Stimulated activated memory B cell treated with anti-CD40 and anti-IgM and Interleukin-4, amounts not matched to agents 10 μg/mL and 1 μg/mL and 100 μg/mL, for 72 hours (primary cell): ENCODE measurements around the gene ANKRD17.
A peak's percentile ranks its signal among the peaks of the same experiment; 100 is the strongest.
"Not testable (repeated sequence)": the region's sequence is repeated elsewhere in the genome, so short reads cannot be mapped to it uniquely, and the experiment has no call there.

Experiments used
- ATAC-seq: fragments of 150-1000 bp; cut with Tn5 transposase; 2 replicates; pipeline ENCODE4 v1.10.0; 2021
- H3K27ac Mint-ChIP-seq: one replicate; pipeline ENCODE4 v1.8.0; 2022; ENCODE audit warnings: mild to moderate bottlenecking, mixed read lengths
- H3K27me3 Mint-ChIP-seq: one replicate; pipeline ENCODE4 v1.8.0; 2022; ENCODE audit warnings: mixed read lengths
- H3K36me3 Mint-ChIP-seq: one replicate; pipeline ENCODE4 v1.8.0; 2022; ENCODE audit warnings: mixed read lengths
- H3K4me1 Mint-ChIP-seq: one replicate; pipeline ENCODE4 v1.8.0; 2022; ENCODE audit warnings: mixed read lengths
- H3K4me3 Mint-ChIP-seq: one replicate; pipeline ENCODE4 v1.8.0; 2022; ENCODE audit warnings: mild to moderate bottlenecking, moderate library complexity, mixed read lengths
- H3K9me3 Mint-ChIP-seq: one replicate; pipeline ENCODE4 v1.8.0; 2022; ENCODE audit warnings: mixed read lengths

ANKRD17 gene

DNA sequence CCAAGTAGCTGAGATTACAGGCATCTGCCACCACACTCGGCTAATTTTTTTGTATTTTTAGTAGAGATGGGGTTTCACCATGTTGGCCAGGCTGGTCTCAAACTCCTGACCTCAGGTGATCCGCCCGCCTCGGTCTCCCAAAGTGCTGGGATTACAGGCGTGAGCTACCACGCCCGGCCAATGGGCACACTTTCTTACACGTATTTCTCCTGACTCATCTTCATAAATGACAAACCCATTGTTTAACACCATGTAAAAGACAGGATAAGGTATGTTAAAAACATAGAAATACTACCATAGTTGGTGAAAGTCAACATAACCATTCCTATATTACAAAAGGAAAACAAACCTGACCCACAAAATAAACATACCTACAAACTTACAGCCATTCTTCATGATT lies 2.8 kb downstream of the ANKRD17 start:
- H3K36me3 Mint-ChIP-seq, H3K27ac Mint-ChIP-seq, ATAC-seq, H3K9me3 Mint-ChIP-seq, H3K27me3 Mint-ChIP-seq: not testable (repeated sequence)
- Mint-ChIP-seq H3K4me1 (peaks cover 72% of the 10 kb centered on the region), H3K4me3 (peak overlapping the region; percentile 12)

GRCh38 chr4:73252001-73252400 lies 6.6 kb downstream of the ANKRD17 start:
- peaks cover 14% of the 10 kb centered on the region for H3K36me3 Mint-ChIP-seq

DNA sequence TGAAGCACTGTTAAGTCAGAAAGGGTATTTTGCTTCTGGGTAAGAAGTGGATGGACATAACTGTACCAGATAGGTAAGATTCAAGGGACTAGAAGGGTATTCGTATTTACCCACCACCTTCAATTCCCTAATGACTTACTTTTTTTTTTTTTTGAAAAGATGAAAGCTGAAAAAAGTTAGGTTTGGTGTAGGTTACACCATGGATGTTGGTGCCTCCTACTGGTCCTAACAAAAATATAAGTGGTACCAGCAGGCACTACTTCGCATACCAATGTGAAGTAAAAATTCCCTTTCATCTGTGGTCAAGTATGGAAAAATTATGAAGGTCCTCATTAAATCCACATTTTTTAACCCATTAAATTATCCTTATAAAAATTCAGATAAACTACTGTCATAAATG lies 7.2 kb downstream of the ANKRD17 start:
- Mint-ChIP-seq H3K36me3 (peaks cover 18% of the 10 kb centered on the region), H3K9me3 (no peaks in the 10 kb centered on the region), H3K4me1 (peaks cover 57% of the 10 kb centered on the region), H3K4me3 (no peak overlapping the region), H3K27me3 (no peaks in the 10 kb centered on the region), H3K27ac (no peak overlapping the region)
- no peak for ATAC-seq

More at GRCh38 chr4:73252001-73252400, 6.6 kb downstream of the ANKRD17 start:
- Mint-ChIP-seq H3K4me1 (peaks cover 58% of the 10 kb centered on the region), H3K4me3 (no peak overlapping the region), H3K27me3 (no peaks in the 10 kb centered on the region), H3K9me3 (no peaks in the 10 kb centered on the region), H3K27ac (no peak overlapping the region)
- ATAC-seq, result no peak

- H3K4me1 Mint-ChIP-seq, result peaks cover 57% of the 10 kb centered on the region
- ATAC-seq, result no peak
- H3K4me3 Mint-ChIP-seq, result no peak overlapping the region
- no peaks in the 10 kb centered on the region for H3K27me3 Mint-ChIP-seq
- H3K27ac Mint-ChIP-seq, result no peak overlapping the region
- H3K9me3 Mint-ChIP-seq, result no peaks in the 10 kb centered on the region
- peaks cover 24% of the 10 kb centered on the region for H3K36me3 Mint-ChIP-seq
These were observed 8.0 kb downstream of the ANKRD17 start for GRCh38 chr4:73250642-73251041.

- Mint-ChIP-seq H3K4me3 (no peak overlapping the region), H3K36me3 (peaks cover 29% of the 10 kb centered on the region), H3K27me3 (no peaks in the 10 kb centered on the region), H3K4me1 (peaks cover 53% of the 10 kb centered on the region), H3K27ac (no peak overlapping the region), H3K9me3 (no peaks in the 10 kb centered on the region)
- ATAC-seq, result no peak
These were observed 9.8 kb downstream of the ANKRD17 start for GRCh38 chr4:73248821-73249220.

DNA sequence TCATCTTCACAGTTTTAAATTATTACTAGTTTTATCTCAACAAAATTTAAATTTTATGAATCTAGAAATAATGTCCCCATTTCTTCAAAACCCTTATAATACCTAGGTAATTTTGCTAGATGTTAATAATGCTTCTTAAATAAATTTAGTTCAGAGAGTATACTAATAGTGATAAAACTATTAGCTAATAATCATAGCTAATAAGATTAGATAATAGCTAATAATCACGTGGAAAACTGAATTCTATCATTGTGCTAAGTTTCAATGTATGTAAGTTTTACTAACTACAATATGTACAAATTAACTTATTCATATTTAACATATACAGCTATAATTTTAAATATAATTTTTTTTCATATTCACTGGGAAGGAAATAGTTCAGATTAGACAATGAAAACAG lies 10.2 kb downstream of the ANKRD17 start:
- Mint-ChIP-seq H3K27me3 (no peaks in the 10 kb centered on the region), H3K36me3 (peaks cover 29% of the 10 kb centered on the region), H3K4me3 (no peak overlapping the region), H3K9me3 (no peaks in the 10 kb centered on the region), H3K27ac (no peak overlapping the region), H3K4me1 (peaks cover 53% of the 10 kb centered on the region)
- ATAC-seq, result no peak

GRCh38 chr4:73247100-73247499 lies 11.5 kb downstream of the ANKRD17 start:
- no peak overlapping the region for H3K4me3 Mint-ChIP-seq
- ATAC-seq, result no peak
- peaks cover 52% of the 10 kb centered on the region for H3K4me1 Mint-ChIP-seq
- H3K27ac Mint-ChIP-seq, result no peak overlapping the region
- H3K9me3 Mint-ChIP-seq, result no peaks in the 10 kb centered on the region
- no peaks in the 10 kb centered on the region for H3K27me3 Mint-ChIP-seq
- peaks cover 29% of the 10 kb centered on the region for H3K36me3 Mint-ChIP-seq

DNA sequence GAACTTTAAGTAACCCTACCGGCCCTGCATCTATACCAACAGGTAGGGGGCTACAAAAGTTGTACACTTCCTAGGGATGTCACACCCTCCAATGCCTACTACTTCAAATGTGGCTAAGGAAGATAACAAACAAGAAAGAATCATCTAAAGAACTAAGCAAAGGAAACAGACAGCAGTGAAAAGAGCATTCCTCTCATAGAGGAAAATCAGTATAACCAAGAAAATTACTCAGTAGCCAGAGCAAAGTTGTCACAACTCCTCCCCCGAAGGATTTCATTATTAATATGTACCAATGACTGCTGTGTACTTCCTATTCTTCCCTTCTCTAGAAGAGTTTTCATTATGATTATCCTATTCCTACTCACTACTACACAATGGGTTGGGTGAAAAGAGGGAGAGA lies 12.6 kb downstream of the ANKRD17 start:
- no peak overlapping the region for H3K4me3 Mint-ChIP-seq
- no peaks in the 10 kb centered on the region for H3K9me3 Mint-ChIP-seq
- peaks cover 52% of the 10 kb centered on the region for H3K4me1 Mint-ChIP-seq
- no peak overlapping the region for H3K27ac Mint-ChIP-seq
- no peak for ATAC-seq
- no peaks in the 10 kb centered on the region for H3K27me3 Mint-ChIP-seq
- peaks cover 28% of the 10 kb centered on the region for H3K36me3 Mint-ChIP-seq

GRCh38 chr4:73244945-73245601 lies 13.5 kb downstream of the ANKRD17 start:
- no peak overlapping the region for H3K4me3 Mint-ChIP-seq
- no peak overlapping the region for H3K27ac Mint-ChIP-seq

DNA sequence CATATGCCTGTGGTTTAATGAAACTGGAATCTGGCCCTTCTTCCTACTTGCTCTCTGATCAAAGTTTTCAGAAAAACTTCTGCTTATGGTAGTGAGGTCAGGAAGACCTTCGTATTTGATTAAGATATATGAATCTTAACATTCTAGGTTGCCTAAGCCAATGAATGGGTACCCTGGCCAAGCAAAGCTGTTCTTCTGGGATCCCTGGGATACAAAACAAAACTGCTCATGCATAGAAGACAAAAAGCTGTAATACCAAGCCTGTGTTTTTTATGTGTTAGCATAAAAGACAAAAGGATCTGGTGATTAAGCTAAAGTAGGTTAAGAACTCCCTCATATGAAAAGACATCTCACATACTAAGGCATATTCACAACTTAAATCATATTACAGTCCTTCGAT lies 21.6 kb downstream of the ANKRD17 start:
- no peak for ATAC-seq
- no peaks in the 10 kb centered on the region for H3K27me3 Mint-ChIP-seq
- no peaks in the 10 kb centered on the region for H3K9me3 Mint-ChIP-seq
- peaks cover 31% of the 10 kb centered on the region for H3K4me1 Mint-ChIP-seq
- H3K4me3 Mint-ChIP-seq, result no peak overlapping the region
- peak overlapping the region; percentile 26 for H3K27ac Mint-ChIP-seq
- H3K36me3 Mint-ChIP-seq, result peaks cover 38% of the 10 kb centered on the region

More at GRCh38 chr4:73244945-73245601, 13.5 kb downstream of the ANKRD17 start:
- peaks cover 49% of the 10 kb centered on the region for H3K4me1 Mint-ChIP-seq
- ATAC-seq, result no peak
- H3K9me3 Mint-ChIP-seq, result no peaks in the 10 kb centered on the region
- H3K27me3 Mint-ChIP-seq, result no peaks in the 10 kb centered on the region
- H3K36me3 Mint-ChIP-seq, result peaks cover 20% of the 10 kb centered on the region

DNA sequence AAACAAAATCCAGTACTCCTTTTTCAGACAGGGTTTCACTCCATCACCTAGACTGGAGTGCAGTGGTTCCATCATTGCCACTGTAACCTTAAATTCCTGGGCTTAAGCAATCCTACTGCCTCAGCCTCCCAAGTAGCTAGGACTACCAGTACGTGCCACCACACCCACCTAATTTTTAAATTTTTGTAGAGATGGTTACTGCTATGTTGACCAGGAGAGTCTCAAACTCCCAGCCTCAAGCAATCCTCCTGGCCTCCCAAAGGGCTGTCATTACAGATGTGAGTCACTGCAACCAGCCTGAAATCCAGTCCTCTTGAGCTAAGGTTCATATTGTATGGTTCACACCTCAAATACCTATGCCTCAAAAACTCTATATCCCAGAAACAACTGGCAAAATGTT lies 22.4 kb downstream of the ANKRD17 start:
- H3K27me3 Mint-ChIP-seq, result no peaks in the 10 kb centered on the region
- no peaks in the 10 kb centered on the region for H3K9me3 Mint-ChIP-seq
- no peak overlapping the region for H3K4me3 Mint-ChIP-seq
- H3K27ac Mint-ChIP-seq, result no peak overlapping the region
- peaks cover 41% of the 10 kb centered on the region for H3K36me3 Mint-ChIP-seq
- no peak for ATAC-seq
- H3K4me1 Mint-ChIP-seq, result peaks cover 30% of the 10 kb centered on the region

- H3K27me3 Mint-ChIP-seq, result no peaks in the 10 kb centered on the region
- H3K4me3 Mint-ChIP-seq, result no peak overlapping the region
- no peak for ATAC-seq
- no peaks in the 10 kb centered on the region for H3K9me3 Mint-ChIP-seq
- no peak overlapping the region for H3K27ac Mint-ChIP-seq
- peaks cover 30% of the 10 kb centered on the region for H3K4me1 Mint-ChIP-seq
- peaks cover 49% of the 10 kb centered on the region for H3K36me3 Mint-ChIP-seq
These were observed 23.9 kb downstream of the ANKRD17 start for GRCh38 chr4:73234712-73235111.

DNA sequence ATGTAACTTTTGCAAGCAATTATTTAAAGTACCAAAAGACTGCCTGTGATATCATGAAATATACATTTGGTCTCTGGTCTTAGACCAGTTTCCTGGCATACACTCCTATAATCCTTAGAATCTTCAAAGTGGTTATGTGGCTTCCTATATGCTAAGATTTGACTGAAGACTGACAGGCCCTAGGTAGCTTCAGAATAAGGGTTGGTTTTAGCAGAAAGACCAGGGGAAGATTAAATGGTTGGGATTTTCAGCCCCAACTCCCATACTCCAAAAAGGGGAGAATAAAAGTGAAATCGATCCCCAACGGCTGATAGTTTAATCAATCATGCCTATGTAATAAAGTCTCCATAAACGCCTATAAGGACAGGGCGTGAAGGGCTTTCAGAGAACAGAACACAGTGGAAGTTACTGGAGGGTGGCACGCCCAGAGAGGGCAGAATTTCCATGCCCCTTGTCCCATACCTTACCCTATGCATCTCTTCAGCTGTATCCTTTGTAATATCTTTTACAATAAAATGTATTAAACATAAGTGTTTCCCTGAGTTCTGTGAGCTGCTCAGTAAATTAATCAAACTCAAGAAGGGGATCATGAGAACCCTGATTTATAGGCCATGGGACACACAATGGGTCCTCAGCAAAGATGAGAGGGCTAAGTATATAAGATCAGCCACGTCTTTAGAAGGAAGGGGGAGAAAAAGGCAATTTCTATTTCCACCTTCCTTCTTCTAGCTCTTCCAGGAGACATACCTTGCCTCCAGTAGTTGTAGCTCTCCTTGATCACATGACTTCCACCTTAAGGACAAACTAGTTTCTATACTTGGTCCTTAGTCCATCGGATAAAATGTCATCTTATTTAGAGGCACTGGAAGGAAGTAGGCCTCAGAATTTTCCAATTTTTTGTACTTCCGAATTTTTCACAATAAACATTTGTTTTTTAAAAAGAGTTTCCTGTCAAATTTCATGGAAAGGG lies 26.8 kb downstream of the ANKRD17 start:
- Mint-ChIP-seq H3K27me3 (no peaks in the 10 kb centered on the region), H3K9me3 (no peaks in the 10 kb centered on the region), H3K4me3 (no peak overlapping the region), H3K36me3 (peaks cover 39% of the 10 kb centered on the region), H3K27ac (no peak overlapping the region), H3K4me1 (peaks cover 11% of the 10 kb centered on the region)
- ATAC-seq, result no peak

GRCh38 chr4:73230865-73231517 lies 27.6 kb downstream of the ANKRD17 start:
- peaks cover 15% of the 10 kb centered on the region for H3K4me1 Mint-ChIP-seq
- no peaks in the 10 kb centered on the region for H3K9me3 Mint-ChIP-seq
- no peaks in the 10 kb centered on the region for H3K27me3 Mint-ChIP-seq
- H3K4me3 Mint-ChIP-seq, result no peak overlapping the region
- H3K36me3 Mint-ChIP-seq, result peaks cover 43% of the 10 kb centered on the region
- ATAC-seq, result no peak
- H3K27ac Mint-ChIP-seq, result peak overlapping the region; percentile 44

DNA sequence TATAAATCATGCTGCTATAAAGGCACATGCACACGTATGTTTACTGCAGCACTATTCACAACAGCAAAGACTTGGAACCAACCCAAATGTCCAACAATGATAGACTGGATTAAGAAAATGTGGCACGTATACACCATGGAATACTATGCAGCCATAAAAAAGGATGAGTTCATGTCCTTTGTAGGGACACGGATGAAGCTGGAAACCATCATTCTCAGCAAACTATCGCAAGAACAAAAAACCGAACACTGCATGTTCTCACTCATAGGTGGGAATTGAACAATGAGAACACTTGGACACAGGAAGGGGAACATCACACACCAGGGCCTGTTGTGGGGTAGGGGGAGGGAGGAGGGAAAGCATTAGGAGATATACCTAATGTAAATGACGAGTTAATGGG lies 29.8 kb downstream of the ANKRD17 start:
- peaks cover 26% of the 10 kb centered on the region for H3K36me3 Mint-ChIP-seq
- H3K9me3 Mint-ChIP-seq, H3K4me3 Mint-ChIP-seq, H3K27me3 Mint-ChIP-seq, H3K27ac Mint-ChIP-seq, ATAC-seq: not testable (repeated sequence)
- peaks cover 31% of the 10 kb centered on the region for H3K4me1 Mint-ChIP-seq
